Measurements from ENCODE around the gene DMAC2.

Gene DMAC2

DNA sequence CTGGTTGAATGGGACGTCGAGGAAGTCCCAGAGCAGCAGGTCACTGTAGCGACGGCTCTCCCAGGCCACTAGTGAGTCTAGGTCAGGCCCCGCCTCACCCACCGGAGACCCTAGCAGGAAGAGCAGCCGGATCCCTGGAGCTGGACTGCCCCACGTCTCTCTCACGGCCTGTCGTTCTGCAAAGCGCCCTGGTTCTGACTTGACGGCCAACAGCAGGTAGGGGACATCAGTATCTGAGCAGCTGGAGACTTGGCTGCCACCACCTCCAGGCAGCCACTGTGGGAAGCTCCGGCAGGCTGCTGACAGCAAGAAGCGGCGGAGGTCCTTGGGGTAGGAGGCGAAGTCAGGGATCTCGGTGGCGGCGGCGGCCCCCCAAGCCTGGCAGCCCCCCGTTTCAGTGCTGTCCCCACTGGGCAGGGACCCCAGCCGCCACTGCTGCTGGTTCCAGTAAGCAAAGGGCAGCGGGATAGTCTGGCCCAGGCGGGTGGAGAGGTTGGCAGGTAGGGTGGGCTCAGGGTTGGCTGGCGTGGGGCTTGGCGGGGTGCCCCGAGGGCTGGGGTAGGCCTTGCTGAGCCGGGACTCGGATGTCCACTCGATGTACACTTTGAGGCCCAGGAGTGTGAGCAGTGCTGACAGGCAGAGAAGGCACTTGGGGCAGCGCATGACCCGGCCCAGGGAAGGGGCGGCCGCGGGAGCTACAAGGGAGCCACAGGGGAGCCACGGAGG, 13.4 kb downstream of the DMAC2 start:
- Histone ChIP-seq H2BK120ac (ENCODE audit: insufficient read depth, low read length, poor library complexity) (no peak overlapping the region), H3K9me3 (ENCODE audit: insufficient read depth, low read depth, low read length) (no peaks in the 10 kb centered on the region), H3K4me2 (ENCODE audit: low read length) (peak overlapping the region; percentile 84), H3K4me3 (ENCODE audit: low read depth, low read length) (no peak overlapping the region), H3K27me3 (ENCODE audit: insufficient read depth, low read length) (no peaks in the 10 kb centered on the region), H3K9ac (ENCODE audit: low read length) (no peak overlapping the region), H3K4ac (ENCODE audit: low read depth, low read length) (no peak overlapping the region), H3K79me1 (ENCODE audit: low read length) (peaks cover 7% of the 10 kb centered on the region), H2BK12ac (ENCODE audit: low read length) (peak overlapping the region; percentile 10), H3K18ac (ENCODE audit: low read length) (no peak overlapping the region), H4K8ac (ENCODE audit: low read depth, low read length) (peak overlapping the region; percentile 86), H3K27ac (ENCODE audit: low read depth, low read length) (no peak overlapping the region), H4K12ac (ENCODE audit: low read depth, low read length) (no peak overlapping the region), H4K91ac (ENCODE audit: low read depth, low read length) (peak overlapping the region; percentile 71), H3K14ac (ENCODE audit: low read length) (peak overlapping the region; percentile 74), H2BK5ac (ENCODE audit: low read depth, low read length, poor library complexity) (peak overlapping the region; percentile 58), H2AK5ac (ENCODE audit: low read length) (peak overlapping the region; percentile 60), H3K36me3 (ENCODE audit: control insufficient read depth in 1 of 2, insufficient read depth in 2 of 2, low read length in 2 of 2) (peaks cover 35 to 37% of the 10 kb centered on the region in 2 experiments), H3K4me1 (ENCODE audit: control insufficient read depth in 1 of 2, insufficient read depth in 2 of 2, low read length in 2 of 2) (peaks cover 14% of the 10 kb centered on the region in 2 experiments), H3K79me2 (ENCODE audit: control insufficient read depth, insufficient read depth, low read length, poor library complexity) (peaks cover 3% of the 10 kb centered on the region), H2AFZ (ENCODE audit: insufficient read depth, low read length, poor library complexity) (no peak overlapping the region), H3K23ac (ENCODE audit: low read length) (no peak overlapping the region)
- WGBS (ENCODE audit: extremely low coverage, insufficient coverage, insufficient read length) = no CpG with 5 or more reads among the region's 36 CpGs
- no peak for DNase-seq

DNA sequence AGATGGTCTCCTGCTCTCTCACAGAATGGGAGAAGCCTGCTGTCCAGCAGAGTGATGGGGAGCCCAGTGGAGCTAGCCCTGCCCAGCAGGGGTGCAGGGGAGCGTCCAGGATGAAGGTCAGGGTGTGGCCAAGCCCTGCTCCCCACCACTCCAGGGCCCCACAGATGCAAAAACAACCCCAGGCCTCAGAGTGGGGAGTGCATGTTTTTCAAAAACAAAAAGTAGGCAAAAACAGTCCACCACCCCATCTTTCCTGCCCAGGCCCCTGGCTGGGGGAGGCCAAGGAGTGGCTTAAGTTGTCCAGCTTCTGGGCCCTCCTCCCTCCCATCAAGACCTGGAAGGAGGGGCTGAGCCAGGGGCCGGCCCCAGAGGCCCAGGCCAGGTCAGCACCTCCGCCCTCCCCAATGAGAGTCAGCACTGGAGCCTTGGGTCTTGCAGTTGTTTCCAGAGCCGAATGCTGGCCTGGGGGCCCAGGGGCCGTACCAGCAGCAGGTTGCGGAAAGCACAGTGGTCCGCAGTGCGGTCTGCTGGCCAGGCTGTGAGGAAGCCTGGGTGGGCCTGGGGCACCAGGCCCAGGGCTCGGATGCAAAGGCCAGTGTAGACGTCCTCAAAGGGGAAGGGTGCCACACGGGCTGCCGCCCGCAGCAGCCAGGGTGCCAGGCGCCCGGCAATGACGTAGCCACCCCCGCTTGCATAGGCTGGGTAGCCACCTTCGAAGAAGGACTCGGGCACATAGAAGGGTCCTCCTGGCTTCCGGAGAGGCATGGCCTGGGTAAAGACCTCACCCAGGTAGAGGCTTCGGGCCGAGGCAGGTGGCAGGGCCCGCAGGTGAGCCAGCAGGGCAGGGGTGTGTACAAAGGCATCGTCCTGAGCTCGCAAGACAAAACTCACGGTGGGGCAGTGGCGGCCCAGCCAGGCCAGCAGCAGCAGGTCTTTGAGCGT, 14.3 kb downstream of the DMAC2 start:
- Histone ChIP-seq H4K8ac (ENCODE audit: low read depth, low read length) (no peak overlapping the region), H3K9me3 (ENCODE audit: insufficient read depth, low read depth, low read length) (no peaks in the 10 kb centered on the region), H3K23ac (ENCODE audit: low read length) (no peak overlapping the region), H3K4ac (ENCODE audit: low read depth, low read length) (no peak overlapping the region), H2BK5ac (ENCODE audit: low read depth, low read length, poor library complexity) (no peak overlapping the region), H2BK120ac (ENCODE audit: insufficient read depth, low read length, poor library complexity) (no peak overlapping the region), H2BK12ac (ENCODE audit: low read length) (no peak overlapping the region), H3K4me1 (ENCODE audit: control insufficient read depth in 1 of 2, insufficient read depth in 2 of 2, low read length in 2 of 2) (peaks cover 14% of the 10 kb centered on the region in 2 experiments), H3K18ac (ENCODE audit: low read length) (no peak overlapping the region), H3K9ac (ENCODE audit: low read length) (no peak overlapping the region), H3K14ac (ENCODE audit: low read length) (no peak overlapping the region), H2AK5ac (ENCODE audit: low read length) (no peak overlapping the region), H3K4me3 (ENCODE audit: low read depth, low read length) (no peak overlapping the region), H3K27me3 (ENCODE audit: insufficient read depth, low read length) (no peaks in the 10 kb centered on the region), H2AFZ (ENCODE audit: insufficient read depth, low read length, poor library complexity) (no peak overlapping the region), H3K79me2 (ENCODE audit: control insufficient read depth, insufficient read depth, low read length, poor library complexity) (peaks cover 3% of the 10 kb centered on the region), H3K4me2 (ENCODE audit: low read length) (no peak overlapping the region), H4K91ac (ENCODE audit: low read depth, low read length) (no peak overlapping the region), H4K12ac (ENCODE audit: low read depth, low read length) (no peak overlapping the region), H3K79me1 (ENCODE audit: low read length) (peaks cover 7% of the 10 kb centered on the region), H3K27ac (ENCODE audit: low read depth, low read length) (no peak overlapping the region), H3K36me3 (ENCODE audit: control insufficient read depth in 1 of 2, insufficient read depth in 2 of 2, low read length in 2 of 2) (peaks cover 31 to 35% of the 10 kb centered on the region in 2 experiments)
- DNase-seq = no peak
- no CpG with 5 or more reads among the region's 28 CpGs for WGBS (ENCODE audit: extremely low coverage, insufficient coverage, insufficient read length)

DNA sequence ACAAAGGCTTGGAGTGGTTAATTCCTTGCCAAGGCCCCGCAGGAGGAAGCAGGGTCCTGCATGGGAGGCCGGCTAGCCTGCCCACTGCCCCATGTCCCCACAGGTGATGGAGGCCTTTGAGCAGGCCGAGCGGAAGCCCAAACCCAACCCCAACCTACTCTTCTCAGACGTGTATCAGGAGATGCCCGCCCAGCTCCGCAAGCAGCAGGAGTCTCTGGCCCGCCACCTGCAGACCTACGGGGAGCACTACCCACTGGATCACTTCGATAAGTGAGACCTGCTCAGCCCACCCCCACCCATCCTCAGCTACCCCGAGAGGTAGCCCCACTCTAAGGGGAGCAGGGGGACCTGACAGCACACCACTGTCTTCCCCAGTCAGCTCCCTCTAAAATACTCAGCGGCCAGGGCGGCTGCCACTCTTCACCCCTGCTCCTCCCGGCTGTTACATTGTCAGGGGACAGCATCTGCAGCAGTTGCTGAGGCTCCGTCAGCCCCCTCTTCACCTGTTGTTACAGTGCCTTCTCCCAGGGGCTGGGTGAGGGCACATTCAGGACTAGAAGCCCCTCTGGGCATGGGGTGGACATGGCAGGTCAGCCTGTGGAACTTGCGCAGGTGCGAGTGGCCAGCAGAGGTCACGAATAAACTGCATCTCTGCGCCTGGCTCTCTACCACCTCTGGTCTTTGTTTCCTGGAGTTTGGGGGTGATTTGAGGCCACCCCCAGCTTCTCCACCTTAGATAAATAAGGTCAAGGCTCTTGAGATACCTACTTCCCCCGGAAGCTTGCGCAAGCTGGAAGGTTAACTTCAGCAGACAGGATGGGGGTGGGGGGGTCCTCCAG, 15.2 kb downstream of the DMAC2 start:
- no peak overlapping the region for H3K18ac ChIP-seq (ENCODE audit: low read length)
- H3K4me1 ChIP-seq (ENCODE audit: control insufficient read depth in 1 of 2, insufficient read depth in 2 of 2, low read length in 2 of 2) = peaks cover 14% of the 10 kb centered on the region in 2 experiments
- H3K4me3 ChIP-seq (ENCODE audit: low read depth, low read length) = peak overlapping the region; percentile 14
- H3K9ac ChIP-seq (ENCODE audit: low read length) = no peak overlapping the region
- peaks cover 31 to 39% of the 10 kb centered on the region in 2 experiments for H3K36me3 ChIP-seq (ENCODE audit: control insufficient read depth in 1 of 2, insufficient read depth in 2 of 2, low read length in 2 of 2)
- H4K91ac ChIP-seq (ENCODE audit: low read depth, low read length) = no peak overlapping the region
- no peak overlapping the region for H3K4ac ChIP-seq (ENCODE audit: low read depth, low read length)
- no peak overlapping the region for H2BK5ac ChIP-seq (ENCODE audit: low read depth, low read length, poor library complexity)
- no peak overlapping the region for H3K27ac ChIP-seq (ENCODE audit: low read depth, low read length)
- H3K23ac ChIP-seq (ENCODE audit: low read length) = no peak overlapping the region
- no peak overlapping the region for H2BK120ac ChIP-seq (ENCODE audit: insufficient read depth, low read length, poor library complexity)
- DNase-seq = no peak
- peaks cover 7% of the 10 kb centered on the region for H3K79me1 ChIP-seq (ENCODE audit: low read length)
- H2BK12ac ChIP-seq (ENCODE audit: low read length) = no peak overlapping the region
- H2AK5ac ChIP-seq (ENCODE audit: low read length) = no peak overlapping the region
- no peak overlapping the region for H4K8ac ChIP-seq (ENCODE audit: low read depth, low read length)
- H4K12ac ChIP-seq (ENCODE audit: low read depth, low read length) = no peak overlapping the region
- no peak overlapping the region for H3K14ac ChIP-seq (ENCODE audit: low read length)
- WGBS (ENCODE audit: extremely low coverage, insufficient coverage, insufficient read length) = no CpG with 5 or more reads among the region's 21 CpGs
- peaks cover 3% of the 10 kb centered on the region for H3K79me2 ChIP-seq (ENCODE audit: control insufficient read depth, insufficient read depth, low read length, poor library complexity)
- no peaks in the 10 kb centered on the region for H3K9me3 ChIP-seq (ENCODE audit: insufficient read depth, low read depth, low read length)
- no peak overlapping the region for H2AFZ ChIP-seq (ENCODE audit: insufficient read depth, low read length, poor library complexity)
- no peaks in the 10 kb centered on the region for H3K27me3 ChIP-seq (ENCODE audit: insufficient read depth, low read length)
- no peak overlapping the region for H3K4me2 ChIP-seq (ENCODE audit: low read length)

DNA sequence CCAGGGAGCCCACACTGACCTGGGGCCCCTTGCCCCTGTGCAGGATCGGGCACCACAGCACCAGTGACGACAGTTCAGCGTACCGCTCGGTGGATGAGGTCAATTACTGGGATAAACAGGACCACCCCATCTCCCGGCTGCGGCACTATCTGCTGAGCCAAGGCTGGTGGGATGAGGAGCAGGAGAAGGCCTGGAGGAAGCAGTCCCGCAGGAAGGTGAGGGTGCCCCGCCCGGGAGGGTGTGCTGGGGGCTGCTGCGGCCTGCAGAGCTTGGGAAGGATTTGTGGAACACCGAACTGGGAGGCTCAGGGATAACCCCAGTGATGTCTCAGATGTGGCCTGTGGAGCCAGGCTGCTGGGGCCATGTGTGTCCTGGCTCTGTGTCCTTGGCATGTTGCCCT, 16.8 kb downstream of the DMAC2 start:
- no peak overlapping the region for H4K8ac ChIP-seq (ENCODE audit: low read depth, low read length)
- H3K23ac ChIP-seq (ENCODE audit: low read length) = no peak overlapping the region
- peaks cover 3% of the 10 kb centered on the region for H3K79me2 ChIP-seq (ENCODE audit: control insufficient read depth, insufficient read depth, low read length, poor library complexity)
- H2AFZ ChIP-seq (ENCODE audit: insufficient read depth, low read length, poor library complexity) = no peak overlapping the region
- no peak overlapping the region for H3K4ac ChIP-seq (ENCODE audit: low read depth, low read length)
- no CpG with 5 or more reads among the region's 12 CpGs for WGBS (ENCODE audit: extremely low coverage, insufficient coverage, insufficient read length)
- H2BK120ac ChIP-seq (ENCODE audit: insufficient read depth, low read length, poor library complexity) = no peak overlapping the region
- no peak overlapping the region for H4K91ac ChIP-seq (ENCODE audit: low read depth, low read length)
- no peak overlapping the region for H4K12ac ChIP-seq (ENCODE audit: low read depth, low read length)
- no peaks in the 10 kb centered on the region for H3K27me3 ChIP-seq (ENCODE audit: insufficient read depth, low read length)
- H3K18ac ChIP-seq (ENCODE audit: low read length) = no peak overlapping the region
- no peaks in the 10 kb centered on the region for H3K9me3 ChIP-seq (ENCODE audit: insufficient read depth, low read depth, low read length)
- H3K79me1 ChIP-seq (ENCODE audit: low read length) = peaks cover 7% of the 10 kb centered on the region
- no peak overlapping the region for H2AK5ac ChIP-seq (ENCODE audit: low read length)
- peaks cover 10 to 11% of the 10 kb centered on the region in 2 experiments for H3K4me1 ChIP-seq (ENCODE audit: control insufficient read depth in 1 of 2, insufficient read depth in 2 of 2, low read length in 2 of 2)
- H2BK12ac ChIP-seq (ENCODE audit: low read length) = no peak overlapping the region
- no peak overlapping the region for H3K27ac ChIP-seq (ENCODE audit: low read depth, low read length)
- DNase-seq = no peak
- H3K9ac ChIP-seq (ENCODE audit: low read length) = no peak overlapping the region
- H3K4me3 ChIP-seq (ENCODE audit: low read depth, low read length) = no peak overlapping the region
- H2BK5ac ChIP-seq (ENCODE audit: low read depth, low read length, poor library complexity) = no peak overlapping the region
- H3K36me3 ChIP-seq (ENCODE audit: control insufficient read depth in 1 of 2, insufficient read depth in 2 of 2, low read length in 2 of 2) = peaks cover 40 to 44% of the 10 kb centered on the region in 2 experiments
- H3K4me2 ChIP-seq (ENCODE audit: low read length) = no peak overlapping the region
- no peak overlapping the region for H3K14ac ChIP-seq (ENCODE audit: low read length)

Measured in trophoblast cell (in vitro differentiated cells and primary cell).